H1 (cell line): Measurements from ENCODE around the gene SMARCA1. TPM values are rescaled to one million over a fixed set of nuclear protein-coding genes. Genes with fewer than 3 reads are reported as not detected.

Experiments used
- RAD21 ChIP-seq, 2 experiments: IDR thresholded peaks in 1 of 2; conservative IDR thresholded peaks in 1 of 2; 2 replicates each; pipeline ENCODE4 v1.6.1; 2011; ENCODE audit warnings: low read depth in 2 of 2, low read length in 2 of 2, improper control_type of control experiment in 1 of 2, inconsistent platforms in 1 of 2, mild to moderate bottlenecking in 1 of 2, moderate library complexity in 1 of 2
- RNF2 ChIP-seq: fragments of 200-900, 300-1000 bp; sonication (generic); IDR thresholded peaks from 2 replicates; pipeline ENCODE4 v1.7.1; 2016; ENCODE audit warnings: borderline replicate concordance, low read depth, mild to moderate bottlenecking, antibody characterized with exemption, low read length; ENCODE audit not compliant: poor library complexity, severe bottlenecking; ENCODE audit errors: missing control alignments
- RXRA ChIP-seq: IDR thresholded peaks from 2 replicates; pipeline ENCODE4 v1.6.1; 2011; ENCODE audit warnings: low read depth, mild to moderate bottlenecking, low read length, moderate library complexity; ENCODE audit not compliant: insufficient read depth
- SAP30 ChIP-seq: fragments of 300-600 bp; sonication (generic); IDR thresholded peaks from 2 replicates; pipeline ENCODE4 v1.7.1; 2012; ENCODE audit warnings: low read length, moderate library complexity, mild to moderate bottlenecking, inconsistent platforms; ENCODE audit not compliant: insufficient read depth, insufficient replicate concordance
- polyA plus RNA-seq, 7 experiments: library from polyadenylated mRNA; depleted of rRNA in 3 of 7; stranded (reverse) in 5 of 7; unstranded in 2 of 7; fragments of >200 nt in 5 of 7; fragments of 200-250 nt in 2 of 7; gene quantifications; 1 replicate in 5 of 7; 2 replicates in 1 of 7; 4 replicates in 1 of 7; pipeline versions ENCODE4 v1.2.1 to v1.2.3, GENCODE V29; 2011 to 2013; ENCODE audit warnings: missing spikeins in 2 of 7, mixed read lengths in 2 of 7
- total RNA-seq: library from RNA; stranded (reverse); fragmentation: NEBNext Ultra II Directional; extraction: Animal tissue kit (Norgen Biotek cat#: 25700); gene quantifications from 2 replicates; pipeline ENCODE4 v1.2.1, GENCODE V29; 2021

SMARCA1 gene
- total and polyA plus RNA-seq, 2 of the 8 experiments (the other 6 are each of a cell fraction or from before 2014, with no cell fraction given): 13.1 to 54.4 TPM

DNA sequence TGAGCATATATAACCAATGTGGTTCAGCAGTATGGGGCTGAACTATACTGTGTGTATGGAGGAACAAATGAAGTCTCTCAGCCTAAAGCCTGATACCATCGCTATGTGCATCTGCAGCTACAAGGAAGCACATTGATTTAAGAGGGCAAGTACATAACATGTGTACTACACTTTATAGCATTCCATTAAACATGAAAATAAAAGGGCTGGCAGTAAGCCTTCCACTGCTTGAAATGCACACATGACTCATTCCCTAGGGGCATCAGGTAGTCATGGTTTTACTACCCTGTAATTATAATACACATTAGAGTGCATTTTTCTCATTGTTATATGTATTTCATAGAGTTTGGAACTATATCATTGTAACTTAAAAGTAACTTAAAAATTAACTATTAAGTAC, 51.2 kb downstream of the SMARCA1 start (continued):
- TF ChIP-seq SAP30: no peak
- TF ChIP-seq RXRA: no peak
- TF ChIP-seq RAD21 (IDR thresholded peaks at IDR 0.05 in 1 of 2, conservative IDR thresholded peaks at IDR 0.05 in 1 of 2; ENCODE audit: low read depth in 2 of 2, low read length in 2 of 2): no peak
- TF ChIP-seq RNF2: no peak
